ENCODE data around the gene RRP1. TPM values are rescaled to one million over a fixed set of nuclear protein-coding genes. Genes with fewer than 3 reads are reported as not detected.

RRP1 gene
- polyA plus RNA-seq, 3 donors: 2.7 to 5.7 (median 4.6) TPM

DNA sequence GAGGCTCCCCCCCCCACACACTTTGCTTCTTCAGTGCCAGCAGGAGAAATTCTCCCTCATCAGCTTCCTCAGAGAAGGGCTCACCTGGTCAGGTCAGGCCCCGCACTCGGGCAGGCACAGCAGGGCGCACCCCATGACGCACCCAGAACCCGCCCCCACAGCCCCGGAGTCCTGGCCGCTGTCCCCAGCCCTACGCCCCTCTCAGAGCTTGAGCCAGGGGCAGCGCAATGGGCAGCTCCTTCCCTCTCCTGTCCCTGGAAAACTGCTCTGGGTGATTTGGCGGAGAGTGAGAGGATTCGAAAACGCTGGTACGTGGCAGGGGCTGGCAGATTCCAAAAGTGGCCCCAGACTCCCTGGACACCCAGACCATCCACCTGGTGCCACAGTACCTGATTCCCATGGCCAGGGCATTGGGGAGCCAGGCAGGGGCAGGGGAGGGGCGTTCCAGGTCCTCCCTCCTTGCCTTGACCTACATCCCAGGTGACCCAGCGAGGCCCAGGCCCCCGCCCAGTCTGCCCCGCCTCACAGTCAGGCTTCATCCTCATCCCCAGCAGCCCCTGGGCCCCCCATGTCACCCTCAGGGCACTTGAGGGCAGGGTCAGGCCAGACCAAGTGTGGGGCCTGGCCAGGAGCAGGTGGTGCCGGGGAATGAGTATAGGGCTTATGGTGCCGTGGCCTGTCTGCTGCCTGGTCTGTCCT is 23.7 kb downstream of the RRP1 start:
- Histone ChIP-seq H3K9ac (ENCODE audit: insufficient read depth, low read length, poor library complexity, severe bottlenecking) (peak overlapping the region; percentile 70), H3K4me3 (replicated peaks in 1 of 3; ENCODE audit: low read depth in 2 of 3, low read length in 3 of 3) (peak overlapping the region in 1 of 3 experiments; percentile 89), H3K4me2 (replicated peaks; ENCODE audit: extremely low read depth, low read length, poor library complexity, severe bottlenecking) (peak overlapping the region; percentile 99), H3K36me3 (replicated peaks in 1 of 2; ENCODE audit: control insufficient read depth in 1 of 2, insufficient read depth in 2 of 2, low read length in 2 of 2) (peaks cover 20 to 24% of the 10 kb centered on the region in 2 donors), H2AFZ (ENCODE audit: insufficient read depth, low read depth, low read length, poor library complexity, severe bottlenecking) (peak overlapping the region; percentile 64), H3K4me1 (ENCODE audit: control insufficient read depth in 1 of 2, insufficient read depth in 2 of 2, low read length in 2 of 2) (peaks cover 74 to 91% of the 10 kb centered on the region in 2 donors), H3K27ac (ENCODE audit: low read depth in 1 of 2, low read length in 2 of 2) (peak overlapping the region; percentile 68 to 78), H3K79me2 (ENCODE audit: insufficient read depth, low read length) (peaks cover 42% of the 10 kb centered on the region), H3K9me3 (replicated peaks in 1 of 2; ENCODE audit: control insufficient read depth in 1 of 2, insufficient read depth in 1 of 2, low read length in 2 of 2) (no peaks in the 10 kb centered on the region), H3K27me3 (ENCODE audit: control insufficient read depth in 2 of 2, insufficient read depth in 2 of 2, low read length in 2 of 2) (no peaks in the 10 kb centered on the region), H4K20me1 (ENCODE audit: insufficient read depth, low read length) (peaks cover 27% of the 10 kb centered on the region)
- WGBS (ENCODE audit: insufficient coverage): 93% methylated on average over 10 of the region's 19 CpGs
- intact Hi-C loops (cut with micrococcal nuclease): loop anchor here (2.0 to 10.0 kb wide), 4 partner anchors 49 to 124 kb away; no protein-coding TSS in a partner anchor
- no peak for DNase-seq
- peak overlapping the region; percentile 96 to 97 for H3K4me3 Mint-ChIP-seq
- TF ChIP-seq, protein P1, sequence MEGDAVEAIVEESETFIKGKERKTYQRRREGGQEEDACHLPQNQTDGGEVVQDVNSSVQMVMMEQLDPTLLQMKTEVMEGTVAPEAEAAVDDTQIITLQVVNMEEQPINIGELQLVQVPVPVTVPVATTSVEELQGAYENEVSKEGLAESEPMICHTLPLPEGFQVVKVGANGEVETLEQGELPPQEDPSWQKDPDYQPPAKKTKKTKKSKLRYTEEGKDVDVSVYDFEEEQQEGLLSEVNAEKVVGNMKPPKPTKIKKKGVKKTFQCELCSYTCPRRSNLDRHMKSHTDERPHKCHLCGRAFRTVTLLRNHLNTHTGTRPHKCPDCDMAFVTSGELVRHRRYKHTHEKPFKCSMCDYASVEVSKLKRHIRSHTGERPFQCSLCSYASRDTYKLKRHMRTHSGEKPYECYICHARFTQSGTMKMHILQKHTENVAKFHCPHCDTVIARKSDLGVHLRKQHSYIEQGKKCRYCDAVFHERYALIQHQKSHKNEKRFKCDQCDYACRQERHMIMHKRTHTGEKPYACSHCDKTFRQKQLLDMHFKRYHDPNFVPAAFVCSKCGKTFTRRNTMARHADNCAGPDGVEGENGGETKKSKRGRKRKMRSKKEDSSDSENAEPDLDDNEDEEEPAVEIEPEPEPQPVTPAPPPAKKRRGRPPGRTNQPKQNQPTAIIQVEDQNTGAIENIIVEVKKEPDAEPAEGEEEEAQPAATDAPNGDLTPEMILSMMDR (IDR thresholded peaks at IDR 0.05): no peak
- H3K9me3 Mint-ChIP-seq: peaks cover 0 to 2% (median 0%) of the 10 kb centered on the region in 7 donors
- H3K36me3 Mint-ChIP-seq: peaks cover 18 to 23% of the 10 kb centered on the region in 2 donors
- peaks cover 0 to 4% (median 0%) of the 10 kb centered on the region in 3 donors for H3K27me3 Mint-ChIP-seq (ENCODE audit: low read depth in 3 of 3)
- peak overlapping the region in 6 of 7 donors; percentile 25 to 94 (median 85) for H3K27ac Mint-ChIP-seq
- H3K4me1 Mint-ChIP-seq: peaks cover 74% of the 10 kb centered on the region

DNA sequence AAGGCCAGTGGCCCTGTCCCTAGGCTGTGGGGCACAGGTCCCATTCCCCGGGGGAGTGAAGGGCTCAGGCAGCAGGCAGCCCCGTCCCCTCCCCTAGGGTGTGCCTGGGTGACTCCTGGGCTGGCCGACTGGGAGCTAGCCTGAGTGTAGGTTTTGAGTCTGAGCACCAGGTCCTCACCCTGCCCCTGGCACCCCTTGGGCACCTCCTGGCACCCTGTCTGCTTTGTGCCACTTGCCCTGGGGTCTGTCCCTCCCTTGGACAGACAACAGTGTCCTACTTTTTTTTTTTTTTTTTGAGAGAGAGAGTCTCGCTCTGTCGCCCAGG is 24.2 kb downstream of the RRP1 start:
- no peak for DNase-seq
- H3K79me2 ChIP-seq (ENCODE audit: insufficient read depth, low read length): peaks cover 37% of the 10 kb centered on the region
- H3K9me3 ChIP-seq (replicated peaks in 1 of 2; ENCODE audit: control insufficient read depth in 1 of 2, insufficient read depth in 1 of 2, low read length in 2 of 2): peaks cover 0 to under 1% of the 10 kb centered on the region in 2 donors
- peak overlapping the region; percentile 68 to 78 for H3K27ac ChIP-seq (ENCODE audit: low read depth in 1 of 2, low read length in 2 of 2)
- Mint-ChIP-seq H3K4me3 (no peak overlapping the region), H3K36me3 (peaks cover 14 to 18% of the 10 kb centered on the region in 2 donors), H3K9me3 (peaks cover 0 to 3% (median under 1%) of the 10 kb centered on the region in 7 donors), H3K4me1 (peaks cover 77% of the 10 kb centered on the region), H3K27ac (peak overlapping the region in 2 of 7 donors; percentile 16 to 25), H3K27me3 (ENCODE audit: low read depth in 3 of 3) (peaks cover 0 to 4% (median 0%) of the 10 kb centered on the region in 3 donors)
- peak overlapping the region; percentile 70 for H3K9ac ChIP-seq (ENCODE audit: insufficient read depth, low read length, poor library complexity, severe bottlenecking)
- no peak overlapping the region for H2AFZ ChIP-seq (ENCODE audit: insufficient read depth, low read depth, low read length, poor library complexity, severe bottlenecking)
- H3K27me3 ChIP-seq (ENCODE audit: control insufficient read depth in 2 of 2, insufficient read depth in 2 of 2, low read length in 2 of 2): no peaks in the 10 kb centered on the region
- WGBS (ENCODE audit: insufficient coverage): 100% methylated on average over 1 of the region's 5 CpGs
- TF ChIP-seq, protein P1 (IDR thresholded peaks at IDR 0.05): no peak
- no peak overlapping the region for H3K4me2 ChIP-seq (replicated peaks; ENCODE audit: extremely low read depth, low read length, poor library complexity, severe bottlenecking)
- intact Hi-C loops (cut with micrococcal nuclease): loop anchor here (2.0 to 10.0 kb wide), 4 partner anchors 49 to 124 kb away; no protein-coding TSS in a partner anchor
- H4K20me1 ChIP-seq (ENCODE audit: insufficient read depth, low read length): peaks cover 22% of the 10 kb centered on the region
- no peak overlapping the region for H3K4me3 ChIP-seq (replicated peaks in 1 of 3; ENCODE audit: low read depth in 2 of 3, low read length in 3 of 3)
- peaks cover 79 to 91% of the 10 kb centered on the region in 2 donors for H3K4me1 ChIP-seq (ENCODE audit: control insufficient read depth in 1 of 2, insufficient read depth in 2 of 2, low read length in 2 of 2)
- H3K36me3 ChIP-seq (replicated peaks in 1 of 2; ENCODE audit: control insufficient read depth in 1 of 2, insufficient read depth in 2 of 2, low read length in 2 of 2): peaks cover 15 to 19% of the 10 kb centered on the region in 2 donors

All from CD14-positive monocyte (primary cell).